ENCODE data around the gene FNDC3A. TPM values are rescaled to one million over a fixed set of nuclear protein-coding genes. Genes with fewer than 3 reads are reported as not detected.
A peak's percentile ranks its signal among the peaks of the same experiment; 100 is the strongest.

The FNDC3A gene
- total RNA-seq, 1 donor from 2014 or later = 18.4 TPM

DNA sequence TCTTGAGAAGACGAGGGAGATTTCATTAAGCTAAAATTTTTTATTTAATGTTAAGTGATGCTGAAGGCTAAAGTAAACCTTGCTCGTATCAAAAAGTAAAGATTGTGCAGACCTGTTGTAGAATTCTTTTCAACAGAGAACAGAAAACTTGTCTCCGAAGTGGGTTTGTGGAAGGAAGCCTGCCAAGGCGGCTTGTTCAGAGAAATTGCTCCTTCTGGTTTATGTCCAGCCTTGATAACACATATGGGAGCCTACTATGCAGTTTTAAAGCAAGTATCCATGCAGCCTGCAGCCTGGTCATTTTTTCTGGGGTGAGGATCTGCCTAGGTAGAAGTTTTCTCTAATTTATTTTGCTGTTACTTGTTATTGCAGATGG lies 245.9 kb downstream of the FNDC3A start:
- intact Hi-C loops (cut with DNase I) = no loop called here
- ATAC-seq = no peak
- DNase-seq (ENCODE audit: missing footprints) = no peak

DNA sequence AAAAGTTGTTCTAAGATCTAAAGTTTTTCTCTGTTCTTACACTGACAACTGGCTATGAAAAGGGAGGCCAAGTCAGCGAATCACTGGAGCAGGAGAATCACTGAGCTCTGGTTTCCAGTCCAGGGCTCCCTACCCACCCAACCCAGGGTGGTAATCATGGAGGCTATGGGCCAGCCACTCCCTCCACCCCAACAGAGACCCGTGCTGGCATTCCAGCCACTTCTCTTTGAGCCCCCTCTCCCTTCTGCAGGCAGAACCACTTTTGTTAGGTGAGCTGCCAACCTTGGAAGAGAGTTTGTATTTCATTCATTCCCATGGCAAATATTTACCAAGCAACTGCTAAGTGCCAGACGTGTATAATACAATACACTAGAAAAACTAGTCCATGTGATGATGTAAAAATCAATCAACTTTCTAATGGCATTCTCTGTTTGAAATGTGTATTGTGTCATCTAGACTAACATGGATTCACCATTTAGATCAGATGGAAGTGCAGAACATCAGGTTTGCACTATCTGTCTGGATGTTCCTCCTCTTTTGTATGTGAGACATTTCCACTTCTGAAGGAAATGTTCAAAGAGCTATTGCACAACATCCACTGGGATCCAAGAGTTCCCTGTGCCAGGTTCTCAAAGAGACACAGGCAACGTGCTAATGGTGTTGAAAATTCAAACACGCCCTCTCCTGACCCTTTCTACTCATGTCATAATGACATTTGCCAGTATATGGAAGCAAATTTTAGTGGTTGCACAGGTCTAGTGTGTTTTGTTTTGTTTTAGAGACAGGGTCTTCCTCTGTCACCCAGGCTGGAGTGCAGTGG lies 249.7 kb downstream of the FNDC3A start:
- no peak for DNase-seq (ENCODE audit: missing footprints)

DNA sequence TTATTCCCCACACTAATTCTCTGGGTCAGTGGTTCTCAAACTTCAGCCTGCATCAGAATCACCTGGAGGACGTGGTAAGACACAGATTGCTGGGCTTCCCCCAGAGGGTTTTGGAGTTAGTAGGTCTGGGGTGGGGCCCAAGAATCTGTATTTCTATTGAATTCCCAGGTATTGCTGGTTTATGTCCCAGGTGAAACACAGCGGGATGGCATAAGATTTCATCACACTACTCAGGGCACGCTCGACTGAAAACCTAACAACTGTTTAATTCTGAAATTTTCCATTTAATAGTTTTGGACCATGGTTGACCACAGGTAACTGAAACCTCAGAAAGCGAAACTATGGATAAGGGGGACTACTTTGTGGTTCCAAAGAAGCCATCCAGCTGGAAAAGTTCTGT lies 250.9 kb downstream of the FNDC3A start:
- DNase-seq (ENCODE audit: missing footprints) (no peak), ATAC-seq (no peak)
- intact Hi-C loops (cut with DNase I) = no loop called here

More for the DNA sequence above, 249.7 kb downstream of the FNDC3A start:
- intact Hi-C loops (cut with DNase I) = no loop called here
- ATAC-seq = peak; percentile 79

DNA sequence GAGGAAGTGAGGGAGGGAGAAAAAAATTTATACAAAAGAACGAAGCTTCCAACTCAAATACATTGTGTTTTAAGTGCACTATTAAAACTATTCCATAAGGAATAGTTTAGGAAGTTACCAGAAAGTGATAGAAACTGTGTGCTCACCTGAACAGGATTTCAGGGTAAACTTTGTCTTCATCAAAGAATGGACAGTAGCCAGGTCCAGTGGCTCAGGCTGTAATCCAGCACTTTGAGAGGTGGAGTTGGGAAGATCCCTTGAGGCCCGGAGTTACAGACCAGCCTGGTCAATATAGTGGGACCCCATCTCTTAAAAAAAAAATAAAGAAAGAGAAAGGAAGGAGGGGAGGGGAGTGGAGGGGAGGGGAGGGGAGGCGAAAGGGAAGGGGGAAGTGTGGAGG lies 259.0 kb downstream of the FNDC3A start:
- intact Hi-C loops (cut with DNase I) = no loop called here
- ATAC-seq = no peak

DNA sequence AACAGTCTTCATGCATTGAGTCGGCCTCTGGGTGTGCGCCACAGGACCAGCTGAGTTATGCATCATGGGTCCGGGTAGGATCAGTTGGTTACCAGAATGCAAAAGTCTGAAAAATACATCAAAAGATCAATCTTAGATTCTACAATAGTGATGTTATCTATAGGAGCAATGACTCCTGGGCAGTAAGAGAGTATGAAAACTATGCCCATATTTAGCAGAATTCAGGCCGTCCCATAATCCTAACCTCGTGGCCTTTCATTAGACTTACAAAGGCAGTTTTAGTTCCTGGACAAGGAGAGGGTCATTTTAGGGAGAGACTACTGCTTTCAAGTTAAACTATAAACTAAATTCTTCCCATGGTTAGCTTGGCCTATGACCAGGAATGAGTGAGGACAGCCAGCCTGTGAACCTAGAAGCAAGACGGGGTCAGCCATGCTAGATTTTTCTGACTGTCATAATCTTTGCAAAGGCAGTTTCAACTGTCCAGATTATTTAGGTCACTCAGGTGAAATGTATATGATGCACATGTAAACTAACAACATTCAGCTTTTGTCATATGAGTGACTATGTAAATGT lies 260.2 kb downstream of the FNDC3A start:
- no peak for ATAC-seq
- DNase-seq (ENCODE audit: missing footprints) = no peak
- intact Hi-C loops (cut with DNase I) = no loop called here

More for the DNA sequence above, 259.0 kb downstream of the FNDC3A start:
- no peak for DNase-seq (ENCODE audit: missing footprints)

DNA sequence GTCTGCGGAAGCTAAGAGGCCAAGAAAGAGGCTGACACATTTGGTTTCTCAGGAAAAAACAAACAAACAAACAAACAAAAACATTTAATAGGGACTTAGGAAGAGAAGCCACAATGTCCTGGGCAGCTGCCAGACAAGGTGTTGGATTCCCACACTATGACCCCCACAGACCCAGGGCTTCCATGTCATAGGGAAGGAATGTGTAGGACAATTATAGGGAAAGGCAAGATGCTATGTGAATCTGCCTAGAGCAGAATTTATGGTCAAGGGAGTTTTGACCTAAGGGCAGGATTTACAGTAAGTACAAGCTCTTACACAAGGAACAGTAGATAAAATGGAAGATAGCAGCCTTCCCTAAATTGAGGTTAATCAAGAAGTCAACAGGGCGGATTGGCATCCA lies 262.9 kb downstream of the FNDC3A start:
- intact Hi-C loops (cut with DNase I) = no loop called here
- DNase-seq (ENCODE audit: missing footprints) = no peak
- no peak for ATAC-seq

DNA sequence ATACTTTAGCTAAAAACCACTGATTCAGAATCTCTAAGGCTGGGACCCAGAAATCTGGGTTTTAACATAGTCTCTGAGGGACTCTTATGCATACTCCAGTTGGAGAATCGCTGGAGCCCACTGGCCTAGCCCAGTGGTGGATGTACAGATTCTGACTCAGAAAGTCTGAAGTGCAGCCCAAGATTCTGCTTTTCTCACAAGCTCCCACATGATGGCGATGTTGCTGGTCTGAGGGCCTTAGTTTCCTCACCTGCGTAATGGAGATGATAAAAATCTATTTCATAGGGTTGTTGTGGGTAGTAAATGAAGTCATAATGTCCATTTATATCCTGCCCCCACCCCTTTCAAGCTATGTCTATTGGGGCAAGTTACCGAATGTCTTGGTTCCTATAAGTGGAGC lies 264.3 kb downstream of the FNDC3A start:
- ATAC-seq = no peak
- no peak for DNase-seq (ENCODE audit: missing footprints)
- intact Hi-C loops (cut with DNase I) = no loop called here

DNA sequence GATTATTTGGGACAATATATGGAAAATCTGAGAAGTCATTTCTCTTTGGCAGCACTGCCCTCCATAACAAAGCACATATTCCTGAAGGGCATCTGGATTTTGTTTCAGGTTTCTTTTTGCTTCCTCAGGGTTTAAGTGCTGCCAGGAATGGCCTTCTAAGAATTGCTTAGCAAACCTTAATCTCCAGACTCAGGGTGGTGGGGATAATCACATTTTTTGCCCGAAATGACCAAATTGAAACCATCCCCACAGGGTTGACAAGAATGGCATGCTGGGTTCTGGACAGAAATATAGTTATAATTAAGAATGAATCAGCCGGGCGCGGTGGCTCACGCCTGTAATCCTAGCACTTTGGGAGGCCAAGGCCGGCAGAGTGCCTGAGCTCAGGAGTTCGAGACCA lies 265.6 kb downstream of the FNDC3A start:
- intact Hi-C loops (cut with DNase I) = no loop called here
- ATAC-seq (no peak), DNase-seq (ENCODE audit: missing footprints) (no peak)

DNA sequence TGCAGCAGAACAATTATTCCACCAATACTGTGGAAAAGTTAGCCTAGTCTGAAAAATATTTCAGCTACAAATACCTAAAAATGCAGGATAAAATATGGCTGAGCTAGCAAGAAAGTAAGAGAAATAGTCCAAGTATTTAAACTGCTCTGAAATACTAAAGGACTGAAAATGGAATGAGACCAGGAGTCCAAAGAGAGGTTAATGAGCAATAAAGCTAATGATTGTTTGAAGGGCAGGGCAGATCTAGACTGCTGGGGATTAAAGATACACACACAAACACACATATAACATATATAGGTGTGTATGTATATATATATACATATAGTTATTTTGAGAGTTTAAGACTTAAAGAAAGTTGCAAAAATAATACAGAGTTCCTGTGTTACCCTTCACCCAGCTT lies 269.4 kb downstream of the FNDC3A start:
- DNase-seq (ENCODE audit: missing footprints) = no peak
- ATAC-seq = no peak
- intact Hi-C loops (cut with DNase I) = no loop called here

DNA sequence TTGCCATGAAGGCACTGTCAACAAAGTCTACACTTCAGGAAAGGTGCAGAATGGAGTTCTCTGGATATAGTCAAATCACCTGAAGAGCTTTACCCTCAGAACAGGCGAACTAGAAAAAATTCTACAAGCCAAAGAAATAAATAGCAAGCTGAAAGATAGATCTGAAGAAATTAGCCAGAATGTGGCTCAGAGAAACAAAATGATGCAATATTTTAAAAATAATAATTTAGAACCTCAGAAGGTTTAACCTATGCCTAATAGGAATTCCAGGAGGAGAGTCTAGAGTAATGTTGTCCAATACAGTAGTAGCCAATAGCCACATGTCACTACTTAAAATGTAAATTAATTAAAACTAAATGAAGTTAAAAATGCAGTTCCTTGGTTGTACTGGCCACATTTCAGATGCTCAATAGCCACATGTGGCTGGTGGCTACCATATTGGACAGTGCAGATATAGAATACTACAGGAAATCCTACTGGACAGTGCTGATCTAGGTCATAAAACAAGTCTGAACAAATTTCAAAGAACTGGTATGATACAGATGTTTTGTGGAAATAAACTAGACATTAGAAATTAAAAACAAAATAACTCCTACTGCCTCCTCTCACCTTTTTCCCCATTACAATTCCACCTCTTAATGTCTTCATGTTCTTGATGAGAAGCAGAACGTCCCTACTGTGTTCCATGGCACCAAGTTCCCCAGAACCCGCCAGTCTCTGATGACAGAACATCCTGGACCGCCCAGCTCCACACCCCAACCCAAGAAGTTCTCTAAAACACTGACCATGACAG lies 271.3 kb downstream of the FNDC3A start:
- intact Hi-C loops (cut with DNase I) = no loop called here
- DNase-seq (ENCODE audit: missing footprints) (no peak), ATAC-seq (peak; percentile 74)

DNA sequence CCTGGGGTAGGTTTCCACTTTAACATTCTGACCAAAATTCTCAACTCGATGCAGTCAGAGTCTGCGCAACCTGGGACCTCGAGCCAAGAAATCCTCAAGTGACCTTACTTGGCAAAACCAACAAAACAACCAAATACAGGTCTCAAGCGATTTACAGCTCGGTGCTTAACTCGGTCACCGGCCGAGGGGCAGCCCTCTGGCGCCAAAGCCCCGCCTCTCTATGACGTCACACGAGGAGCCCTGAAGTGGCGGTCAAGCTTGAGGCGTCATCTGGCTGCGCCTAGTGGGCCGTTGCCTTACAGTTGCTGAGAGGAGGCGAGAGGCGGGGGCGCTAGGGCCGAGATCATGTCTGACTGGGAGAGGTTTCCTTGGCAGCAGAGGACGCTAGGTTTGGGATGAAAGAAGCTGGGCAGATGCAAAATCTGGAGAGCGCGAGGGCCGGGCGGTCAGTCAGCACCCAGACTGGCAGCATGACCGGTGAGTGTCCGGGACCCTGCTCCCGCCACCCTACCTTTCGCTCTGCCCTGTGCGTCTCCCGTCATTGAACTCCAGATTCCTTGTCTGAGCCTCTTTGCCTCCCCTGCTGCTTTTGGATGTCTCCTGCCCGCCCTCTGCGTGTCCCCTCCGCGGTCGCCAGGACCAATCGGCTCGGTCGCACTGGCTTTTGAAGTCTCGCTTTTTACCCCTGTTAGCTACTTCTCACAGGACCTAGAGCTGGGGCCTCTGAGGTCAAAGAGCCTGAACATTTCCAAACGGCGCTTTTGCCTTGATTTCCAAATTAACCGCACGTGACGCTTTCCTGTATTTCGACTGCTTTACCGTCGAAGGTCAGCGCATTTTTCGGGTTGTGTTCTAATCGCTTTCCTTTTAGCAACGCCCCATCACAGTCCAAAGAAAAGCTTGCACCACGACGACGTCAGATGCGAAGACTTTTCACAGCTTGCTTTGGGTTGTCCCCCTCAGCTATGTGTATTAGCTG lies 272.2 kb downstream of the FNDC3A start, which contains the start of gene CDADC1:
TSS of gene CDADC1 (plus strand) at position 283 of the 979 bp plus-strand sequence. CDS start at position 396, 113 bp downstream.
- intact Hi-C loops (cut with DNase I) = no loop called here
- ATAC-seq (peak; percentile 97), DNase-seq (ENCODE audit: missing footprints) (peak; percentile 99)

DNA sequence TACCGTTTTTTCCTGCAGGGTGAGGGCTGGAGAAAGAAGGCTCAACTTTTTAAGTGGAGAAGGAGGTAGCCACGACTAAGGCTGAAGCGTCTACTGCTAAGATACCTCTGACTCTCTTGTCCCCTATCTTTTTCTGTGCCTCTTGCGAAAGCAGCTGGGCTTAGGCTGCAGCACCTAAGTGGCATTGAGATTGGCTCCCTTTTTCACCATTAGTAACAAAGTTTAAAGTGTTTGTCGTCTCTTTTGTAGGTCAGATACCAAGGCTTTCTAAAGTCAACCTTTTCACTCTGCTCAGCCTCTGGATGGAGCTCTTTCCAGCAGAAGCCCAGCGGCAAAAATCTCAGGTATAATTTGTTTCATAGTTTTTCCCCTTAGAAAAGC lies 272.9 kb downstream of the FNDC3A start:
- ATAC-seq = peak; percentile 10
- intact Hi-C loops (cut with DNase I) = no loop called here
- DNase-seq (ENCODE audit: missing footprints) = no peak

DNA sequence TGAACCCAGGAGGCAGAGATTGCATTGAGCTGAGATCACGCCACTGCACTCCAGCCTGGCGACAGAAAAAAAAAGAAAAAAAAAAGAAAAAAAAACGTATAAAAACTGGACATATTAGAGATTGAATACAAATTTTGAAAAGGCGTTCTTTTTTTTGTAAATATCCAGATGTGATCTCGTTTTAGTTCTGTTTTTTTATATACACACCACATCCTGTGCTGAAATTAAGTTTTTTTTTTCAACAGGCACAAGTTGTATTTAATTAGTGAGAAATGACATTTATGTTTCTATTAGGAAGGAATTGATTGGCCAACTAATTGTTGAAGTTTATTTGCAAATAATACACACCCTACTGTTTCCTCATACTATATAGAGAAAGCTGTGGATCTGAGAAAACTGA lies 275.6 kb downstream of the FNDC3A start:
- no peak for ATAC-seq
- DNase-seq (ENCODE audit: missing footprints) = no peak
- intact Hi-C loops (cut with DNase I) = no loop called here

DNA sequence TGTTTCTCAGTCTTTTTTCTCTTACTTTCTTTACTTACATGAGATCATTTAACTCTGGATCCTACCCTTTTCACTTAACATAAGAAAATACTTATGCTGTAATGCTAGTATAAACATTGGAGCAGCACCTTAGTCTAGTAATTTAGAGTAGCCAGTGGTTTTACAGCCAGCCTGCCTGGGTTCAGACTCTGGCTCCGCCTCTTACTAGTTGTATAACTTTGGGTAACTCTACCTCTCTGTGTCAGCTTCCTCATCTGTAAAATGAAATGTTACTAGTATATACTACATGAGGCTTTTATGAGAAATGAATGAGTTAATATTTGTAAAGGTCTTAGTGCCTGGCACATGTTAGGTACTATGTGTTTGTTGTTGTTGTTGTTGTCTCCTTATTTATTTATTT lies 277.6 kb downstream of the FNDC3A start:
- ATAC-seq = no peak
- intact Hi-C loops (cut with DNase I) = no loop called here
- no peak for DNase-seq (ENCODE audit: missing footprints)

DNA sequence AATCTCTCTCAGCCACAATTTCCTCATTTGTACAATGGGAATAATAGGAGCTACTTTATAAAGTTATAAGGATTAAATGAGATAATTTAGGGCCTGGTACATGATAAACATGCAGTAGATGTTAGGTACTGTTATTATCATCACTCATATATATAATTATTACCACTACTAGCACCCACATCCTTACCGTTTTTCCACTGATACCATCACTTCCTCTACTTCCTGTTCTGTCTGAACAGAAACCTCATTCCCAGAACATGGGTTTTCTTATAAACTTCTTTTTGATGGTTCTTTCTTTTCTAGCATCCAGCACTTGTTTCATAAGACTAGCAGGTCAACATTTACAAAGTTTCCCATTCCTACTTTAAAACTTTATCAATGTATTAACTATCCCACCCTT lies 278.3 kb downstream of the FNDC3A start:
- intact Hi-C loops (cut with DNase I) = no loop called here
- no peak for ATAC-seq
- no peak for DNase-seq (ENCODE audit: missing footprints)

DNA sequence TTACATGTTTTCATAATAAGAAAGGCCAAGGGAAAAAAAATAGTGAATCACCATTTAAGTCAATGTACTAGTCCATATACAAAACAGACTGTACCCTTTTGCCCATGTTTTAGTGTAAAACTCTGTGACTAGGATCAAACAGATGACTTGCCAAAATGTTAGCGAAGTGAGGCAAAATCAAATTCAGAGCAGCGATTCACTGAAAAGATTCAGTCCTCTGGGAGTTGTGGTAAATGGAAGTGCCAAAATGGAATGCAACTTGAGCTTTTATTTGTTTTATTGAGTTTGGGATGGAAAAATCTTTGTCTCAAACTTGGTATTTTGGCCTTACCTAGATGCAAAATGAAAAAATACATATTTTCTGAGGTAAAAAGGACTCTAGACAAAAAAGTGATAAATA lies 281.1 kb downstream of the FNDC3A start:
- DNase-seq (ENCODE audit: missing footprints) = no peak
- intact Hi-C loops (cut with DNase I) = no loop called here
- ATAC-seq = no peak

DNA sequence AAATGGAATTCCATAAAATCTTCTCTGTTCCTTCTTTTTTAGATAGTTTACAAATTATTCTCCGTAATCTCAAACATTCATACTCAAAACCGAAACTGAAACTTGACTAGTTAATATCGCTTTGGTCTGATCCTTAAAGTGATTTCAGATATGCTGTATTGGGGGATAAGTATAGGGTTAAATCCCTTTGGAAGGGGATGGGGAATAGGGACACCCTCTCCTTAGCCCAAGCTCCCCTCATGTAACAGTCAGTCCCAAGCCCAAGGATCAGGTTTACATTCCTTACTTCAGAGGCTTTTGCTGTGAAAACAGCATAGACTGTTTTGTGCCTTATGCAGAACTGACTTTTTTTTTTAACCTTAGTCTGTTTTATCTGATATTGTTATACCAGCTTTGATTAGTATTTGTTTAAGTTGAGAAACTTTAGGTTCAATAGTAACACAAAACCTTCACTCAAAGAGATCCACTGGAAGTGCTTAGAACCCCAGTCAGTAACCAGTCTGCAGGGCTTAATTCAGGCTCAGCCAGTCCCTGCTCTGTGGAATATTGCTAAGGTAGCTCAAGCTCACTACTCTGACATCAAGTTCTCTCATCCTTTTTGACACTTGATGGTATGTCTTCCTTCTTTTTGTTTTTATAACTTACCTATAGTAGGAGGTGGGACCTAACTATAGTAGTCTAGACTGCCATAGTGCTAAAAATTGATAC lies 282.5 kb downstream of the FNDC3A start:
- intact Hi-C loops (cut with DNase I) = no loop called here
- DNase-seq (ENCODE audit: missing footprints) = no peak
- no peak for ATAC-seq

Measured in Right ventricle myocardium inferior (tissue), 1 donor.